HEK293T (cell line): Measurements from ENCODE around the gene C1RL.

ENCODE experiments used
- ARNT ChIP-seq: fragments of 450-650 bp; IDR thresholded peaks from 2 replicates; pipeline ENCODE4 v1.6.1; 2017; ENCODE audit warnings: mild to moderate bottlenecking
- BHLHE40 ChIP-seq: fragments of 450-650 bp; IDR thresholded peaks from 2 replicates; pipeline ENCODE4 v1.6.1; 2016; ENCODE audit warnings: mild to moderate bottlenecking, moderate library complexity, borderline replicate concordance
- CTBP1 ChIP-seq: fragments of 450-650 bp; IDR thresholded peaks from 2 replicates; pipeline ENCODE4 v1.6.1; 2016; ENCODE audit warnings: borderline replicate concordance
- ELF4 ChIP-seq: fragments of 450-650 bp; IDR thresholded peaks from 2 replicates; pipeline ENCODE4 v1.6.1; 2017; ENCODE audit warnings: antibody characterized with exemption
- FOXA1 ChIP-seq: fragments of 450-650 bp; IDR thresholded peaks from 2 replicates; pipeline ENCODE4 v1.6.1; 2016; ENCODE audit warnings: mild to moderate bottlenecking
- FOXK2 ChIP-seq: fragments of 450-650 bp; IDR thresholded peaks from 2 replicates; pipeline ENCODE4 v1.6.1; 2016; ENCODE audit warnings: mild to moderate bottlenecking
- FOXM1 ChIP-seq: fragments of 450-650 bp; IDR thresholded peaks from 2 replicates; pipeline ENCODE4 v1.6.1; 2017; ENCODE audit warnings: mild to moderate bottlenecking, borderline replicate concordance
- HDGF ChIP-seq: fragments of 450-650 bp; IDR thresholded peaks from 2 replicates; pipeline ENCODE4 v1.6.1; 2017; ENCODE audit warnings: antibody characterized with exemption, borderline replicate concordance
- SP1 ChIP-seq: fragments of 450-650 bp; IDR thresholded peaks from 2 replicates; pipeline ENCODE4 v1.6.1; 2017
- SUZ12 ChIP-seq: fragments of 450-650 bp; IDR thresholded peaks from 2 replicates; pipeline ENCODE4 v1.6.1; 2016; ENCODE audit warnings: mild to moderate bottlenecking
- TARDBP ChIP-seq: fragments of 450-650 bp; IDR thresholded peaks from 2 replicates; pipeline ENCODE4 v1.6.1; 2016

GRCh38 chr12:7118881-7119280 lies 9.9 kb upstream of the C1RL start:
- TF ChIP-seq BHLHE40 = no peak
- TF ChIP-seq FOXK2 = no peak
- no peak for TF ChIP-seq ELF4
- no peak for TF ChIP-seq TARDBP
- no peak for TF ChIP-seq FOXM1
- TF ChIP-seq ARNT = no peak
- TF ChIP-seq CTBP1 = no peak
- no peak for TF ChIP-seq FOXA1
- TF ChIP-seq SP1 = no peak
- no peak for TF ChIP-seq HDGF
- TF ChIP-seq SUZ12 = no peak
